GM21360 (cell line): ENCODE results near the gene DHRS13.
"Not testable (repeated sequence)": the region's sequence is repeated elsewhere in the genome, so short reads cannot be mapped to it uniquely, and the experiment has no call there.

Source experiments
- ATAC-seq: cut with Tn5 transposase; IDR thresholded peaks from one replicate; pipeline ENCODE4 v1.9.1; 2021; ENCODE audit warnings: mild to moderate bottlenecking, moderate library complexity; ENCODE audit not compliant: unreplicated experiment

Gene DHRS13

DNA sequence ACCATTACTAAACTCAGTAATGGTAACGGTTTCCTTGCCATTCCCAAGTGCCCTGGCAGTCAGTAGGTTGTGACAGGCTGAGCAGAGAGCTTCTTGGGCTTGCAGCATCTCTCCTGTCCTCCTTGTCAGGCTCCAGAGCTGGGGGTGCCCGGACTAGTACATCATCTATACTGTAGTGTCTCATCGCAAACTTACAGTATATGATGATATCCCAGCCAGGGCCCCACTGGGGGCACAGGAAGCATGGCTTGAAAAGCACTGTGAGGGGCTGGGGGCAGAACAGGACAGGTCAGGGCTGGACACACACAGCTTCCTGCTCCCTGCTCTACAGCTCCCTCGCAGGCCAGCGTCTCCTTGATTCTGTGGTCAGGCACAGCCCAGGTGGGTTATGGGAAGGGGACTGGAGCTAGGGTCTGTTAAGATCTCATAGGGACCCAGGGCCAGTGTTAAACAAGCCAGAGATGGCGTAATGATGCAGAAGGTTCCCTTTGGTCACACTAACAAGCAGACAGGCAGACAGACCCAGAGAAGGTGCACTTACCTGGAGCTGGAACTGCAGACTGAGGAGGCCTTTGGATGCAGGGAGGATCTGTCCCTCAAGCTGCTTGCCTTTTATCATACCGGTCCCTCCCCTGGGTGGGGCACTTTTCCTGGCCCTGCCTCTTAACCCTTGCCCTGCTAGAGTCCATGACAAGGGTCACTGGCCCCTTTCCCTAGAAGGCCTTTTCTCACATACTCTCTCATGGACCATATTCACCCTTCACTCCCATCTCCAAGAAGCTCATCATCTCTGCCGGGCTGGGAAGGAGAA is 41.3 kb downstream of the DHRS13 start:
- ATAC-seq, result no peak

DNA sequence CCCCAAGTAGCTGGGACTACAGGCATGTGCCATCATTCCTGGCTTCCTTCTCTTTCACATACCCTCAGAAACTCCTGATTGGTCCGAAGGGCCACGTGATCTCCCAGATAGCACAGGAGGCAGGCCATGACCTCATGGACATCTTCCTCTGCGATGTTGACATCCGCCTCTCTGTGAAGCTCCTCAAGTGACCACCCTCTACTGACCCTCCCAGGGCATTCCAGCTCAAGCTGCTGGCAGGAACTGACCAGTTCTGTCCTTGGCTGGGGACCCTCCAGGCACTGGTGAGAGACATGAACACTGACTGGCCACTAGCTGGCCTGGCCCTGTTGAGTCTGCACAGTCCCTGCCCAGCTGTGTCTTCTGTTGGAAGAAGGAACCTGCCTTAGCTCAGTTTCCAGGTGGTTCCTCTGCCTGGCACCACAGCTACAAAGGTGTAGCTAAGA is 42.5 kb downstream of the DHRS13 start:
- no peak for ATAC-seq

DNA sequence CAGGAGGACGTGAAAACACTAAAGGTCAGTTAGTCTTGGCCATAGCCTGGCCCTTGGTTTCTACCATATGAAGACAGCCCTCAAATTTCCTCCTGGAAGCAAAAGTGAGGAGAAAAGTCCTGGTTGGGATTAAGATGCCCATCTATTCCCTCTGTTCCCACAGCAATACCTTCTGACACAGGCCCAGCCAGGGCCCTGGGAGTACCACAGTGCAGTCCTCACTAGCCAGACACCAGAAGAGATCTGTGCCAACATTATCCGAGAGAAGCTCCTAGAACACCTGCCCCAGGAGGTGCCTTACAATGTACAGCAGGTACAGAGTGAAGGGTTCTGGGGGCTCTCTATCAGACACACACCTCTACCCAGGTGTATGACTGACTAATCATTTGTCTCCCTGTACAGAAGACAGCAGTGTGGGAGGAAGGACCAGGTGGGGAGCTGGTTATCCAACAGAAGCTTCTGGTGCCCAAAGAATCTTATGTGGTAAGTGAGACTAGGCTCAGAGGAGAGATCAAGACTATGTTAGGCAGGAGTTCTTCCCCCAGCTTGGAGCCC is 44.0 kb downstream of the DHRS13 start:
- no peak for ATAC-seq

DNA sequence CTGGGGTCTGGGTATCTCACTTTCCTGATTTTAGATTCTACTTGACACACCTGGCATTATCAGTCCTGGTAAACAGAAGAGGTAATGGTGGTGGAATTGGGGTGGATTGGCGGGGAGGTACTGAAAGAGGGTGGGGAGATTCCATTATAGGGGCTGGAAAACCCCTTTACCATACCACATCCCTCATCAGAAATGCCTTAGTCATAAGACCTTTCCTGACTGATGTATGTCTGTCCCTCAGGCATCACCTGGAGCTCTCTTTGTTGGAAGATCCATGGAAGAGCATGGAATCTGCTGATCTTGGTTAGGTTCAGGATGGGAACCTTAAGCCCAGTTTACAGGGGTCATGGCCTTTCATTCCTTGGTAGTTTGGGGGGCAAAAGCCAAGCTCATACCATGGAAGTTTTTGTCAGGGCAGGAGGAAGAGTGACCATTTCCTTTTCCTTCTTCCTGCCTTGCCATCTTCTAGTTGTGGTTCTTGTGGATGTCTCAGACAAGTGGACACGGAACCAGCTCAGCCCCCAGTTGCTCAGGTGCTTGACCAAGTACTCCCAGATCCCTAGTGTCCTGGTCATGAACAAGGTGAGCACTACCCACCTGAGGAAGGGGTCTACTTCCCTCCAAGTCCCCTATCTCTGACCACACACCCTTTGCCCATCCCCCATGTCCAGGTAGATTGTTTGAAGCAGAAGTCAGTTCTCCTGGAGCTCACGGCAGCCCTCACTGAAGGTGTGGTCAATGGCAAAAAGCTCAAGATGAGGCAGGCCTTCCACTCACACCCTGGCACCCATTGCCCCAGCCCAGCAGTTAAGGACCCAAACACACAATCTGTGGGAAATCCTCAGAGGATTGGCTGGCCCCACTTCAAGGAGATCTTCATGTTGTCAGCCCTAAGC is 44.7 kb downstream of the DHRS13 start:
- no peak for ATAC-seq

DNA sequence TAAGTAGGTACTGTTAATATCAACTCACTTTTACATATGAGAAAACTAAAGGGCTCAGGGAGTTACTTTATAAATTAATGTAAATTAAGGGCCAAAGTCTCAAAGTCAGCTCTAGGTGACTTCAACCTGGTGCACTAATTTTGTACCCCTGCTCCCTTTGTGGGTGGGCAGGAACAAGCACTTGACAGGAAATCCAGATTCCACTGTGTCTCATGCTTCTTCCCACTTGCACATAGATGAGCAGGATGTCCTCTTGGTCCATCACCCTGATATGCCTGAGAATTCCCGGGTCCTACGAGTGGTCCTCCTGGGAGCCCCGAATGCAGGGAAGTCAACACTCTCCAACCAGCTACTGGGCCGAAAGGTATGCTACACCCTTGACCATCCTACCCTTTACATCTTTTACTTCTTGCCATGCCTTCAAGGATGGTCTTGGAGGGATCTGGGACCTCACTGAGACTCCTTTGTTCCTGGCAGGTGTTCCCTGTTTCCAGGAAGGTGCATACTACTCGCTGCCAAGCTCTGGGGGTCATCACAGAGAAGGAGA is 46.8 kb downstream of the DHRS13 start:
- no peak for ATAC-seq

DNA sequence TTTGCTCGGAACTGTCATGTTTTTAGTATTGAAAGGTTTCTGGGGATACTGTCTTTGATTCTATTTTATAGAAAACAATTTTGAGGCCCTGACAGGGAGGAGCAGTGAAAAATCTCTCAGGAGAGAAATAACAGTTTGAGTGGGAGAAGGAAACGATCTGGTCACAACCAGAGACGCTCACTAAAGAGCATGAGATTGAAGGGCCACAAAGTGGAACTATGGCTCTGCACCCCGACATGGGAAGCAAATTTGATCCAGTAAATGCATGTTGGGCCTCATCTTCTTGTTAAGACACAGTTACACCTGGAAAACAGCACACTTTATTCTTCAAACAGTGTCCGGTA is 47.6 kb downstream of the DHRS13 start:
- ATAC-seq, result no peak

DNA sequence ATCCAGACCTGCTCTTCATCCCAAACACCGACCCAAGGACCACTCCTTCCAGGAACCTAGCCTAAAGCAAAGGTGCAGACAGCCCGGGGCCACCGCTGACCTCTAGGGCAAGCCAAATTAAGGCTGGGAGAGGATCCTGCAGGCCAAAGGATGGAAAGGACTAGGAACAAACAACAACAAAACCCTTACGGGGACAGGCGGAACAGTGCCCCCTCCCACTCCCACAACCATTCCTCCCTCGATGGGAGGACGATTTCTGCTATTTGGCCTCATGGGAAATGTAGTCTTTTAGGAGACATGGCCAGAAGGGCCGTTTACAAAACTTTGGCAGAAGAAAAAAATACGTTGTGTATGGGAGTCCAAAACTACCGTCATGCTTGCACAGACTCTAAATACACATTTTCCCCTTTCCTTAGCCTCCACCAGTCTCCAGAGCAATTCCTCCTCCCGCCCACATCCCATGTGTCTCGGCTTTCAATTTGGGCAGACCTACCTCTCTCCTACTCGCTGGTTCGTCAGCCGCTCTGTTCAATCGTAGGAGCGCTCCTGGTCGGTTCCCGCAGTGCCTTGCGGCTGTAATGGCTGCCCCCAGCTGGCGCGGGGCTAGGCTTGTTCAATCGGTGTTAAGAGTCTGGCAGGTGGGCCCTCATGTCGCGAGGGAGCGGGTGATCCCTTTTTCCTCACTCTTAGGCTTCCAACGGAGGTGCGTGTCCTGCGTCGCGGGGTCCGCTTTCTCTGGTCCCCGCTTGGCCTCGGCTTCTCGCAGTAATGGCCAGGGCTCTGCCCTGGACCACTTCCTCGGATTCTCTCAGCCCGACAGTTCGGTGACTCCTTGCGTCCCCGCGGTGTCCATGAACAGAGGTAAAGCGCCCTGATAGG is 48.2 kb downstream of the DHRS13 start, which contains the start of gene ERAL1:
Gene ERAL1 (plus strand): TSS at position 560 of the 879 bp plus-strand sequence. CDS start 19 bp downstream, at position 579.
- peak; percentile 80 for ATAC-seq

DNA sequence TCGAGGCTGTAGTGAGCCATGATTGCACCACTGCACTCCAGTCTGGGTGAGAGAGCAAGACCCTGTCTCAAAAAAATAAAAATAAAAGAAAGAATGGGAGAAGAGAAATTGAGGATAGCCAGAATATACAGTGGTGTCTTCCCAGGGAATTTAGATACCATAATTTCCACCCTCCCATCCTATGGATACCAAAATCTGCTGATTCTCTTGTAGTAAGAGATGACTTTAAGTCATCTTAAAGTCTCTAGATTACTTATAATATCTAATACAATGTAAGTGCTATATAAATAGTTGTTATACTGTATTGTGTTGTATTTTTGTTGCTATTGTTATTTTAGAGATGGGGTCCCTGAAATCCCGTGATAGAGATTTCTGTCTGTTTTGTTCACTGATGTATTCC is 49.6 kb downstream of the DHRS13 start:
- ATAC-seq, result no peak

DNA sequence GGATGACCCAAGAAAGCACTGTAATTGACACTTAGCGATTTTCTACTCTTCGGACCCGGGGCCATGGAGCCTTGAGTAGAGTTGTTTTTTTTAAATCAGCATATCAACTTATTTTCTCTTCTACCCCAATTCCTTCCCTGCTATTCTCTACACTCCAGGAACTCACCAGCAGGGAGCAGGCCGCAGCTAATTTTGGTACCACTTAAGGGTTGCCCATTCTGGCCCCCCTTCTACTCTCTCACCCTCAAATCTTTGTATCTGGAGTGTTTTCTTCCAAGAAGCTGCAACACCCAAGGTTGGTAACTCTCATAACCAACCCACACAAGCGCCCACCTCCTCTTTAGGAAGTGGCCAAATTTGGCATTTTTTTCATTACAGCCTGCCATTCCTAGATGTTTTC is 53.6 kb downstream of the DHRS13 start:
- ATAC-seq, result no peak

DNA sequence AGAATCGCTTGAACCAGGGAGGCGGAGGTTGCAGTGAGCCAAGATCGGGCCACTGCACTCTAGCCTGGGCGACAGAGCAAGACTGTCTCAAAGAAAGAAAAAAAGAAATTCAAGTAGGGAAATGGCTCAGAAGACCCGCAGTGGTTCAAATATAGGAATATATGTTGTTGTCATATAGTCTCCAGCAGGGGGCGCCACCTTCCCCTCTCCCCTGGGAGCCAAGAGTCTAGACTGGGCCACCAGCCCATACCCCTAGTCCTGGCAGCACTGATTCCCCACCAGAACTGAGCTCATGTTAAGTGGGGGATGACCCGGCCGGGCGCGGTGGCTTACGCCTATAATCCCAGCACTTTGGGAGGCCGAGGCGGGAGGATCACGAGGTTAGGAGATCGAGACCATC is 54.2 kb downstream of the DHRS13 start:
- ATAC-seq, result not testable (repeated sequence)
